Fibroblast of pulmonary artery (primary cell): ENCODE results near the gene PGBD1.

Experiments used
- DNase-seq: peaks from one replicate; pipeline ENCODE4 v3.0.0-alpha.2; 2010; ENCODE audit warnings: low read depth
- H3K4me3 ChIP-seq: replicated peaks from 2 replicates; pipeline ENCODE4 v1.5.1; 2011; ENCODE audit warnings: low read depth, mild to moderate bottlenecking, control low read depth, low read length, moderate library complexity
- TF ChIP-seq, protein P1 (sequence below): IDR thresholded peaks from 2 replicates; pipeline ENCODE4 v1.5.1; 2011; ENCODE audit warnings: mild to moderate bottlenecking, control low read depth, low read length, inconsistent platforms; ENCODE audit errors: missing control alignments

The PGBD1 gene

DNA sequence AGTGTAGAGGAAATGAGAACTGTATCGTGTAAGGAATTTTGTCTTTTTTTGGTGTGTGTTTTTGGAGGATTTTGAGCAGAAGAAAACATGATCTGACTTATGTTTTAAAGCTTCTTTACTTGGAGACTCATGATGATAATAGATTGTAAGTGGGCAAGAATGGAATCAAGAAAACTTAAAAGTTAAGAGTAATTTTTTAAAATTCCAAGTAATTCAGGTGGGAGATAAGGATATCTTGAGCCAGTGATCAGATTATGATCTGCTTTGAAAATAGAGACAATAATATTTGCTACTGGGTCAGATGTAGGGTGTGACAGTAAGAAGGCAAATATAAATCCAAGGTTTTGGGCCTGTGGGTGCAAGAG lies 13.7 kb upstream of the PGBD1 start:
- peak overlapping the region; percentile 65 for H3K4me3 ChIP-seq

DNA sequence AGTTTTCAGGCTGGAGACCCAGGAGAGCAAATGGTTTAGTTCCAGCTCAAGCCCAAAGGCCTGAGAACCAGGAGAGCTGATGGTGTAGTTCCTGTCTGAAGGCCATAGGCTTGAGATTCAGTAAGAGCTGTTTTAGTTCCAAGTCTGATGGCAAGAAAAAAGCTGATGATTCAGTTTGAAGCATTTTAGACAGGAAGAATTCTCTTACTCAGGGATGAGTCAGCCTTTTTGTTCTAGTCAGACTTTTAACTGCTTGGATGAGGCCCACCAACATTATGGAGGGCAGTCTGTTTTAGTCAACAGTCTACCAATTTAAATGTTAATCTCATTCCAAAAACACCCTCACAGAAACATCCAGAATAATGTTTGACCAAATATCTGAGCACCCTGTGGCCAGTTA lies 11.9 kb upstream of the PGBD1 start:
- TF ChIP-seq, protein P1, sequence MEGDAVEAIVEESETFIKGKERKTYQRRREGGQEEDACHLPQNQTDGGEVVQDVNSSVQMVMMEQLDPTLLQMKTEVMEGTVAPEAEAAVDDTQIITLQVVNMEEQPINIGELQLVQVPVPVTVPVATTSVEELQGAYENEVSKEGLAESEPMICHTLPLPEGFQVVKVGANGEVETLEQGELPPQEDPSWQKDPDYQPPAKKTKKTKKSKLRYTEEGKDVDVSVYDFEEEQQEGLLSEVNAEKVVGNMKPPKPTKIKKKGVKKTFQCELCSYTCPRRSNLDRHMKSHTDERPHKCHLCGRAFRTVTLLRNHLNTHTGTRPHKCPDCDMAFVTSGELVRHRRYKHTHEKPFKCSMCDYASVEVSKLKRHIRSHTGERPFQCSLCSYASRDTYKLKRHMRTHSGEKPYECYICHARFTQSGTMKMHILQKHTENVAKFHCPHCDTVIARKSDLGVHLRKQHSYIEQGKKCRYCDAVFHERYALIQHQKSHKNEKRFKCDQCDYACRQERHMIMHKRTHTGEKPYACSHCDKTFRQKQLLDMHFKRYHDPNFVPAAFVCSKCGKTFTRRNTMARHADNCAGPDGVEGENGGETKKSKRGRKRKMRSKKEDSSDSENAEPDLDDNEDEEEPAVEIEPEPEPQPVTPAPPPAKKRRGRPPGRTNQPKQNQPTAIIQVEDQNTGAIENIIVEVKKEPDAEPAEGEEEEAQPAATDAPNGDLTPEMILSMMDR = no peak
- H3K4me3 ChIP-seq = no peak overlapping the region
- DNase-seq = peak; percentile 88

More for the DNA sequence above, 13.7 kb upstream of the PGBD1 start:
- TF ChIP-seq, protein P1 = no peak
- no peak for DNase-seq

DNA sequence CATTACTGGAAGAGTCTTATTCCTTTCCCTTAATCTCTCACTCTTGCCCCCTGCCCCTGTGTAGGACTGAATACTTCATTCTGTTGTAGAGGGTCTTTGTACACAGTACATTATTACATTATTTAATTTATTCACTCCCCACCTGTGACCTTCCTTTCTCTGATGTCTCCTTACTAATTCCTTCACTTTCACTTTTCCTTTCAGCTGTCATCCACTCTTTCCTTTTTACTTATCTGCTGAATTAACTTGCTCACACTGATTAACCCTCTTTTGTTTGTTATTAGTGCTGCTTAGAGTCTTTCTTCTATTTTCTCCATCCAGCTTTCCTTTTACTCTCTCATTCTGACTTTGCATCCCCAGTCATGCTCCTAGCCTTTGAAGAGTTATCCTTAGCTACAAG lies 6.5 kb upstream of the PGBD1 start:
- no peak for DNase-seq
- TF ChIP-seq, protein P1 = no peak
- no peak overlapping the region for H3K4me3 ChIP-seq

DNA sequence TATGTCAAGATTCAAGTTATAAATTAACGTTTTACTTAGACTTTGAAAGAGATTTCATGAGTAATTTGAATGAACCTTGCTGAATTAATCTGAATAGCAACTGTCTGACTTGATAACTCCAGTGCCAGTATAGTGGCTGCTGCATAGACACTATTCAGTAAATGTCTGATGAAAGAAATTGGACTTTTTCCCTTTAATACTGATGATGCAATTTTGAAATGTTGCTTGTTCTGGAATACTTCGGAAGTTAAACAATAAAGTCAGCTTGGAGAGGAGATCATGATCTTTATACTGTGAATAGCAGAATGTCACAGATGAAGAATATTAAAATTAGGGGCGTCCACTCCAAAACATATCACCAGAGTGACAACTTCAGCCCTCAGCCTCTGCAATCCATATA lies 3.6 kb upstream of the PGBD1 start:
- TF ChIP-seq, protein P1 = no peak
- H3K4me3 ChIP-seq = no peak overlapping the region
- peak; percentile 13 for DNase-seq

DNA sequence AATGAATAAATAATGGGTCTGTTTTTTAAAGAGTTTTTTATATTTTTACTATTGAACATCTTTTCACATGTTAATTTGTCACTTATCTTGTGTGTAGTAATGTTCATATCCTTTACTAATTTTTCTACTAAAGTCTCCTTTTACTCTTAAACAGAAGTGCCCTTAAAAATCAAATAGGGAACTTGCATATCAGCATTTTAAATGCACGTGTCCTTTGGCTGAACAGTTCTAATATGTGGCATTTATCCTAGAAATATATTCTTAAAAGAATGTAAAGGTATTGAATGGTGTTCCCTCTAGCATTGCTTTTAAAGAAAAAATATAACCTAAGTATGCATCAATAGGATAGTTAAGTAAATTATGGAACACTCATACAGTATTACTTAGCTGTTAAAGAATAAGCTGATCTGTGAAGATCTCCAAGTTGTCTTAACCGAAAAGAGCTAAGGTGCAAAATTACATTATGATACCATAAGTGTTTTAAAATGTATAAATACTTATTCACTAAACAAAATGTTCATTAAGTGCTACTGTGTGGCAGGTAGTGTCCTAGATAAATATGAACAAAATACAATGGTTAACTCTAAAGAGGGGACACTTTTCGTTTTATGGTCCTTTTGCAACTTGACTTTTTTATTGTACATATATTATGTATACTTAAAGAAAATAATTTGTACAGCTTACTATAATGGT lies 631 bp upstream of the PGBD1 start:
- TF ChIP-seq, protein P1 = no peak
- peak overlapping the region; percentile 76 for H3K4me3 ChIP-seq
- no peak for DNase-seq

DNA sequence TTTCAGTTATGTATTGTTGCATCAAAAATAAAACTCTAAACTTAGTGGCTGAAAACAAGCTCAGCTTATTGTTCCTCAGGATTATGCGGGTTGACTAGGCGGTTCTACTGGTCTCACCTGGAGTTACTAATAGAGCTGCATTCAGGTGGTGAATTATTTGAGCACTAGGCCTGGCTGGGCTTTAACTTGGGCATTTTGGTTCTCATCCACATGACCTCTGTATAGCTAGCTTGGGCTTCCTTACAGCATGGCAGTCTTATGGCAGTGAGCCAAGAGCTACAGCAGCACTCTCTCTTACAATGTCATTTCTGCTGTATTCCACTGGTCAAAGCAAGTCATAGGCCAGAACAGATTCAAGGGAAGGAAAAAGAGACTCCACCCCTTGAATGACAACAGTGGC lies 1.6 kb downstream of the PGBD1 start:
- peak; percentile 22 for DNase-seq
- no peak overlapping the region for H3K4me3 ChIP-seq
- TF ChIP-seq, protein P1 = no peak

DNA sequence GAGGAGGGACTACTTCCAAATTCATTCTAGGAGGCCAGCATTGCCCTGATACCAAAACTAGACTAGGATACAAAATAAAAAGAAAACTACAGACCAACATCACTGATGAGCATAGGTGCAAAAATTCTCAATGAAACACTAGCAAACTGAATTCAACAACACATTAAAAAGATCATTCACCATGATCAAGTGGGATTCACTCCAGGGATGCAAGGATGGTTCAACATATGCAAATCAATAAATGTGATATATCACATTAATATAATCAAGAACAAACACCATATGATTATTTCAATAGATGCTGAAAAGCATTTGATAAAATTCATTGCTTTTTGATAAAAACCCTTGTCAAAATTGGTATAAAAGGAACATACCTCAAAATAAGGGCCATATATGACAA lies 10.2 kb downstream of the PGBD1 start:
- DNase-seq = no peak
- no peak overlapping the region for H3K4me3 ChIP-seq
- TF ChIP-seq, protein P1 = no peak
